Measurements from ENCODE around the gene CDC42BPB. TPM values are rescaled to one million over a fixed set of nuclear protein-coding genes. Genes with fewer than 3 reads are reported as not detected.

CDC42BPB gene
- total and polyA plus RNA-seq, 12 donors: 41.1 to 108 (median 77.4) TPM

DNA sequence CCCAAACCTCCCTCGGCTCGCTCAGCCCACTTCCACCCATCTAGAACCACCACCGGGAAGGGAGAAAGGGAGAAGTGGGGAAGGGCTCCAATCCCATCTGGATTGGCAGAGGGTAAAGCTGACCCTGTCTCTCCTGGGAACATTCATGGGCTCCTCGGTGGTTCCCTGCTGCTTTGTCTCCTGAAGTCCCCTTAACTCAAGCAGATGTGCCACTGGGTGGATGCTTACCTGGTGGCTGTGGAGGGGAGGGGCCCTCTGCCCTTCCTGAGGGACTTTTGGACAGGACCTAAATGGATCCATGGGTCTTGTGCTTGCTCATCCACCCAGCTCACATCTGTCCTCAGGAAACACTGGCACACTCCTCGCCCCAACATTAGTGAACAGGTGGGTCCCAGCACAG is 2.2 kb upstream of the CDC42BPB start:
- Histone ChIP-seq H3K4me3 (no peak overlapping the region), H3K27me3 (no peaks in the 10 kb centered on the region), H3K4me1 (replicated peaks in 1 of 2) (peaks cover 27 to 29% of the 10 kb centered on the region in 2 donors), H3K9me3 (replicated peaks in 1 of 3) (no peaks in the 10 kb centered on the region), H3K36me3 (replicated peaks in 1 of 2) (no peaks in the 10 kb centered on the region), H3K27ac (no peak overlapping the region)
- no peak for TF ChIP-seq POLR2A (IDR thresholded peaks at IDR 0.05)
- no peak for DNase-seq
- 82 to 89% (median 84%) methylated on average over 3 to 5 of the region's 5 CpGs for WGBS, 4 donors
- intact Hi-C loops (cut with DNase I): no loop called here

DNA sequence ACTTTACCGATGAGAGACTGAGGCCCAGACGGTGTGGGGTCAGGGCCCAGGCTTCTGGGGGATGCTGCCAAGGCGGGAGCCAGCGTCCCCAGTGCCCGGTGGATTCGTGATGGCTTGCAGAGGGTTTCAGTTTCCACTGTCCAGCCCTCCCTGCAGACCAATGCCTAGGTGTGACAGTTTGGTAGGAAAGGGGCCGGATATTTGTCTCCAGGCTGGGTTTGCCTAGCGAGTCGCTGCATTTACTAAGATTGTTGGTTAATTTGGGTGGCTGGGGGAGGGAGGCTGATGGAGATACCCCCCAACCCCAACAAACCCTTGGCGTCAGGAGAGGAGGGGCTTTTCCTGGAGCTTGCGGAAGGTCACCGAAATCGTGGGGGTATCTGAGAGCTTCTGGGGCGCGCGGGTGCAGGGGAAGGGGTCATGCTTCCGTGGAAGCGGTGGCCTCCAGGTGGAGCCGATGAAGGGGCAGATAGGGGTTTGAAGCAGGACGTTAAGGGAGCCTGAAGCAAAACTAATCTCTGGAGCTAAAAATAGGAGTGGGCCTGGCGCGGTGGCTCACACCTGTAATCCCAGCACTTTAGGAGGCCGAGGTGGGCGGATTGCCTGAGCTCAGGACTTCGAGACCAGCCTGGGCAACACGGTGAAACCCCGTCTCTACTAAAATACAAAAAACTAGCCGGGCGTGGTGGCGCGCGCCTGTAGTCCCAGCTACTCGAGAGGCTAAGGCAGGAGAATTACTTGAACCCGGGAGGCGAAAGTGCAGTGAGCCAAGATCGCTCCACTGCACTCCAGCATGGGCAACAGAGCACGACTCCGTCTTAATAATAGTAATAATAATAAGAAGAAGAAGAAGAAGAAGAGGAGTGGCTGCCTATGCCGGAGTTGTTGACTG is 1.1 kb upstream of the CDC42BPB start:
- intact Hi-C loops (cut with DNase I): no loop called here
- Histone ChIP-seq H3K4me1 (replicated peaks in 1 of 2) (peaks cover 27 to 35% of the 10 kb centered on the region in 2 donors), H3K9me3 (replicated peaks in 1 of 3) (no peaks in the 10 kb centered on the region), H3K4me3 (peak overlapping the region; percentile 68 to 96 (median 86)), H3K27me3 (no peaks in the 10 kb centered on the region), H3K27ac (peak overlapping the region in 4 of 5 donors; percentile 68 to 99 (median 71)), H3K36me3 (replicated peaks in 1 of 2) (no peaks in the 10 kb centered on the region)
- WGBS, 4 donors: 50 to 65% (median 54%) methylated on average over 33 to 39 of the region's 39 CpGs
- no peak for TF ChIP-seq POLR2A (IDR thresholded peaks at IDR 0.05)
- TF ChIP-seq, protein P1, sequence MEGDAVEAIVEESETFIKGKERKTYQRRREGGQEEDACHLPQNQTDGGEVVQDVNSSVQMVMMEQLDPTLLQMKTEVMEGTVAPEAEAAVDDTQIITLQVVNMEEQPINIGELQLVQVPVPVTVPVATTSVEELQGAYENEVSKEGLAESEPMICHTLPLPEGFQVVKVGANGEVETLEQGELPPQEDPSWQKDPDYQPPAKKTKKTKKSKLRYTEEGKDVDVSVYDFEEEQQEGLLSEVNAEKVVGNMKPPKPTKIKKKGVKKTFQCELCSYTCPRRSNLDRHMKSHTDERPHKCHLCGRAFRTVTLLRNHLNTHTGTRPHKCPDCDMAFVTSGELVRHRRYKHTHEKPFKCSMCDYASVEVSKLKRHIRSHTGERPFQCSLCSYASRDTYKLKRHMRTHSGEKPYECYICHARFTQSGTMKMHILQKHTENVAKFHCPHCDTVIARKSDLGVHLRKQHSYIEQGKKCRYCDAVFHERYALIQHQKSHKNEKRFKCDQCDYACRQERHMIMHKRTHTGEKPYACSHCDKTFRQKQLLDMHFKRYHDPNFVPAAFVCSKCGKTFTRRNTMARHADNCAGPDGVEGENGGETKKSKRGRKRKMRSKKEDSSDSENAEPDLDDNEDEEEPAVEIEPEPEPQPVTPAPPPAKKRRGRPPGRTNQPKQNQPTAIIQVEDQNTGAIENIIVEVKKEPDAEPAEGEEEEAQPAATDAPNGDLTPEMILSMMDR (IDR thresholded peaks at IDR 0.05): no peak
- peak in 3 of 7 donors; percentile 31 to 72 (median 51) for DNase-seq

DNA sequence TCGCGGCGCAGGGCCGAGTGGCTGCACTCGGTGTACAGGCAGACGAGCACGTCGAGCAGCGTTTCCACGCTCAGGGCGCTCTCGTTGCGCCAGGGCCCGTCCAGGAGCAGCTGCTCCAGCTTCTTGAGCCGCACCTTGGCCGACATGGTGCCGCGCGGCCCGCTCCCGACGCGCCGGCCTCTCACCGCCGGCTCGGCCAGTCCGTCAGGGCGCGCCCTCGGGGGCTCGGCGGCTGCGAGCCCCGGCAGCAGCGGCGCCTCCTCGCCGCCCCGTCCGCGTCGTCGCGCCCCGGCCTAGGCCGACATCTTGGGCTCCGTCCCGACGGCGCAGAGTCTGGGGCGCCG is 349 bp downstream of the CDC42BPB start:
- 0 to 1% (median 0%) methylated on average over 15 to 51 of the region's 53 CpGs for WGBS, 4 donors
- Histone ChIP-seq H3K36me3 (replicated peaks in 1 of 2) (no peaks in the 10 kb centered on the region), H3K4me3 (peak overlapping the region in 2 of 4 donors; percentile 70 to 85), H3K27ac (peak overlapping the region; percentile 60 to 99 (median 89)), H3K4me1 (replicated peaks in 1 of 2) (peaks cover 27 to 35% of the 10 kb centered on the region in 2 donors), H3K27me3 (no peaks in the 10 kb centered on the region), H3K9me3 (replicated peaks in 1 of 3) (no peaks in the 10 kb centered on the region)
- TF ChIP-seq POLR2A (IDR thresholded peaks at IDR 0.05): no peak
- TF ChIP-seq, protein P1 (IDR thresholded peaks at IDR 0.05): no peak
- peak in 3 of 7 donors; percentile 46 to 68 (median 55) for DNase-seq
- intact Hi-C loops (cut with DNase I): no loop called here

DNA sequence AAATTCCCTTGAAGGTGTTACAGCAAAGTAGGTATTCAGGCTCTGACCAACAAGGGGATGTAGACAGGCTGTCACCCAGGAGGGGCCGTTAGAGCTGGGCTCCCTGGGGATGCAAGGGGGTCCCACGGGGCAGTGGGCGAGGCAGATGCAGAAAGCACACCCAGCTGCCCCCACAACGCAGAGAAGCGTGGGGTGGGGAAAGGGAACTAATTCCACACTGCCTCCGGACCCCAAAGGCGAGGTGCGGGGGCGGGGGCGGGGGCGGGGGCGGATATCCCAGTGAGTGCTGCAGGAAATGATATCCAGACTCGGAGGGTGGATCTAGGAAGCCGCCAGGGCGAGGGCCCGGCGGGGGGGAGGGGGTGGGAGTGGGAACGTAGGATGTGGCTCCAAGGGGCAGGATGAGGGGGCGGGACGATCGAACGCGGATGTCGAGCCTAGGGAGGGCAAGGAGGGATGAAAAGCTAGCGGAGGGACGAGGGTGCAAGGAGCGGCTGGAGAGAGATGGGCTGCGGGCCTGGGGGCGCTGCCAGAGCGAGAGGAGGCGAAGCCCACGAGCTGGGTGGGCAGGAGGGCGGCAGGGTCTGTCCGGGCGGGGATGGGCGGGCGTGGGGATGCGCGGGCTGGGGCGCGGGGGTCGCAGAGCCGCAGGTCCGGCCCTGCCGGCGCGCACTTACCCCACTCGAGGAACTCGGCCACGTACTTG is 874 bp downstream of the CDC42BPB start:
- 1 to 3% (median 2%) methylated on average over 22 to 50 of the region's 50 CpGs for WGBS, 4 donors
- TF ChIP-seq, protein P1 (IDR thresholded peaks at IDR 0.05): peak in 1 of 6 experiments; percentile 15
- TF ChIP-seq POLR2A (IDR thresholded peaks at IDR 0.05): no peak
- intact Hi-C loops (cut with DNase I): no loop called here
- Histone ChIP-seq H3K4me3 (peak overlapping the region in 2 of 4 donors; percentile 70 to 85), H3K27ac (peak overlapping the region; percentile 60 to 99 (median 89)), H3K4me1 (replicated peaks in 1 of 2) (peaks cover 27 to 39% of the 10 kb centered on the region in 2 donors), H3K36me3 (replicated peaks in 1 of 2) (no peaks in the 10 kb centered on the region), H3K9me3 (replicated peaks in 1 of 3) (no peaks in the 10 kb centered on the region), H3K27me3 (no peaks in the 10 kb centered on the region)
- DNase-seq: peak; percentile 71 to 86 (median 79)
